ENCODE measurements around the gene IQGAP3.

DNA sequence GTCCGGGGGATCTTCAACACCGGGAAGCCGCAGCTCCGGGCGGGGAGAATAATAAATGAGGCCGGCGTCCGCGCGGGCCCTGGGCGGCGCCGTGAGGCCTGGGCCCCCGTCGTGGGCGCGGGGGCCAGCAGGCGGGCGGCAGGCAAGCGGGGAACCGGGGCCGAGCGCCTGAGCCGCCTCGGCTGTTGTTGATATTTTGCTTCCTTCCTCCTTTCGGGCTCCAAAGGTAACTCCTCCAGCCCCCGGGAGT lies 71.9 kb downstream of the IQGAP3 start, which contains the start of gene MEF2D:
- TF ChIP-seq, protein P1, sequence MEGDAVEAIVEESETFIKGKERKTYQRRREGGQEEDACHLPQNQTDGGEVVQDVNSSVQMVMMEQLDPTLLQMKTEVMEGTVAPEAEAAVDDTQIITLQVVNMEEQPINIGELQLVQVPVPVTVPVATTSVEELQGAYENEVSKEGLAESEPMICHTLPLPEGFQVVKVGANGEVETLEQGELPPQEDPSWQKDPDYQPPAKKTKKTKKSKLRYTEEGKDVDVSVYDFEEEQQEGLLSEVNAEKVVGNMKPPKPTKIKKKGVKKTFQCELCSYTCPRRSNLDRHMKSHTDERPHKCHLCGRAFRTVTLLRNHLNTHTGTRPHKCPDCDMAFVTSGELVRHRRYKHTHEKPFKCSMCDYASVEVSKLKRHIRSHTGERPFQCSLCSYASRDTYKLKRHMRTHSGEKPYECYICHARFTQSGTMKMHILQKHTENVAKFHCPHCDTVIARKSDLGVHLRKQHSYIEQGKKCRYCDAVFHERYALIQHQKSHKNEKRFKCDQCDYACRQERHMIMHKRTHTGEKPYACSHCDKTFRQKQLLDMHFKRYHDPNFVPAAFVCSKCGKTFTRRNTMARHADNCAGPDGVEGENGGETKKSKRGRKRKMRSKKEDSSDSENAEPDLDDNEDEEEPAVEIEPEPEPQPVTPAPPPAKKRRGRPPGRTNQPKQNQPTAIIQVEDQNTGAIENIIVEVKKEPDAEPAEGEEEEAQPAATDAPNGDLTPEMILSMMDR (IDR thresholded peaks at IDR 0.05) = no peak
- no peak for TF ChIP-seq EP300 (IDR thresholded peaks at IDR 0.05)

All from esophagus muscularis mucosa (tissue), 3 donors.